Measurements from ENCODE around the gene RAB44.

DNA sequence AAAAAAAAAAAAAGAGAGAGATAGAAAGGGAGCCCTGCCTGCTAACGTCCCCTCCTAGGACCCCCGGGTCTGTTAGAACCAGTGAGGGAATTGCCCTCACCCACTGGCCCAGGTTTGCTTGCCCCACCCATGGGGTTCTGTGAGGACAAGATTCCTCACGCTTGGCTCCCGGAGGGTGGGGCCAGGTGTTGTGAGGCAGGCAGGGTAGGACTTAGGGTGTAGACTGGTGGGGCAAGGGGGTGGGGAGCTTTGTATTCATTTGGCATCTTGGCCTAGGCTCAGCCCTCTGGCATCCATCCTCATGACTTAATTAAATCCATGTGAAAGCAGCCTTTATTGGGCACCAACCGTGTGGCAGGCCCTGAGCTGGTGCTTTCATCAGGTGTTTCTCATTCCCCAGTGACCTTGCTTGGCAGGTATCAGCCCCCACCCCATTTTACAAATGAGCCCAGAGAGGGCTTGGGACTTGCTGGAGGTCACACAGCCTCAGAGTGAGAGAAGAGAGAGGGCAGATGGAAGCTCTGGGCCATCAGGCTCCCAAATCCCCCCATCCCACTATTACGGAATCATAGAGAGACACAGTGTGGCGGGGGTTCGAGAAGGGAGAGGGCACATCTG is 19.0 kb downstream of the RAB44 start:
- TF ChIP-seq CTCF (IDR thresholded peaks at IDR 0.05) (no peak), POLR2A (IDR thresholded peaks at IDR 0.05) (no peak)

Data from right lobe of liver (tissue), 4 donors.